Measurements from ENCODE around the gene ZDHHC9. TPM values are rescaled to one million over a fixed set of nuclear protein-coding genes. Genes with fewer than 3 reads are reported as not detected.

Gene ZDHHC9
- total and polyA plus RNA-seq, 3 donors from 2014 or later: 6.9 to 9.4 (median 7.3) TPM

DNA sequence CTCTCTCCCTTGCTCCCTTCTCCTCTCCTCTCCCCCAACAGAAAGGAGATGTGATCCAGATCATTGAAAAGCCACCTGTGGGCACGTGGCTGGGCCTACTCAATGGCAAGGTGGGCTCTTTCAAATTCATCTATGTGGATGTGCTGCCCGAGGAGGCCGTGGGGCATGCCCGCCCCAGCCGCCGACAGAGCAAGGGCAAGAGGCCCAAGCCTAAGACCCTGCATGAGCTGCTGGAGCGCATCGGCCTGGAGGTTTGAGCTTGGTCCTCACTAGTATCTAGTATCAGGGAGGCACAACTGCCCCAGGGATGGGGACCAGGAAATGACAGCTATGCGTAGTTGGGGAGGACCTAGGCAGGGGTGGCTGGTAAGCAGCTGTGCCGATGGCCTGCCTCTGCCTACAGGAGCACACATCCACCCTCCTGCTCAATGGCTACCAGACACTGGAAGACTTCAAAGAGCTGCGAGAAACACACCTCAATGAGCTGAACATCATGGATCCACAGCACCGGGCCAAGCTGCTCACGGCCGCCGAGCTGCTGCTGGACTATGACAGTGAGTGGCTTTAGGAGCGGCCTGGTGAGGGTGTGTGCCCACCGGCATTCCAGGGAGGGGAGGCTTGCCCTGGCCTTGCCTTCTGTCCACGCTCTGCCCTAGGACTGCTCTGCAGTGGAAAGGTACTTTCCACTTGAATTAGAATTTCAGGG lies 50.9 kb downstream of the ZDHHC9 start:
- no peaks in the 10 kb centered on the region for H3K36me3 ChIP-seq (ENCODE audit: low read depth, missing control alignments)

DNA sequence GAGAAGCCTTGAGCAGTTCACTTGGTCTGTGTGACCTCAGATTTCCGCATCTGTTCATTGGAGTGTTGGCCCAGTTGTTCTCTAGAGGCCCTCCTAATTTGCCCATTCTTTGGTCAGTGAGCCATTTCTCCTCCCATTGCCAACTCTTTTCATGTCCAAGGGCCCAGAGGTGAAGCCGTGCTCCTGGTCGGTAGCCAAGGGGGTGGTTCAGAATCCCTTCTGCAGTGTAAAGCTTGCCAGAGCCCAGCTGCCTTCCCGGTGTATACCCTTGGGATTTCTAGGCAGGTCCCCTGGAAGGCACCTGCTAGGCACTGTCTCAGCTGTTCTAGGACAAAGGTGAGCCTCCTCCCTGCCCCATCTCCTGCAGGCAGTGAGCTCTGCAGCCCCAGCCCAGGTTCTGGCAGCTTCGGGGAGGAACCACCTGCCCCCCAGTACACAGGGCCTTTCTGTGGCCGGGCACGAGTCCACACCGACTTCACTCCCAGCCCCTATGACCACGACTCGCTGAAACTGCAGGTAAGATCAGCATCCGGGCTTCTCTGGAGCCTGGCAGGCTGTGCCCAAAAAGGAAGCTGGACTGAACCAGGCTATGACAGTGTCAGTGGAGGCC lies 51.6 kb downstream of the ZDHHC9 start:
- Histone ChIP-seq H3K27ac (no peak overlapping the region), H3K9me3 (no peaks in the 10 kb centered on the region), H3K4me1 (no peaks in the 10 kb centered on the region), H3K27me3 (no peaks in the 10 kb centered on the region), H3K36me3 (ENCODE audit: low read depth, missing control alignments) (no peaks in the 10 kb centered on the region), H3K4me3 (no peak overlapping the region)
- no peak for DNase-seq
- TF ChIP-seq CTCF (IDR thresholded peaks at IDR 0.05): no peak
- no peak for TF ChIP-seq POLR2A (IDR thresholded peaks at IDR 0.05)
- intact Hi-C loops (cut with DNase I; ENCODE audit: low total_unique reads): no loop called here
- 84% methylated on average over 11 of the region's 11 CpGs; no CpG with 5 or more reads in 1 of the 2 donors for WGBS, 2 donors

More for the DNA sequence above, 50.9 kb downstream of the ZDHHC9 start:
- Histone ChIP-seq H3K4me1 (no peaks in the 10 kb centered on the region), H3K4me3 (no peak overlapping the region), H3K27ac (no peak overlapping the region), H3K27me3 (no peaks in the 10 kb centered on the region), H3K9me3 (no peaks in the 10 kb centered on the region)
- no peak for TF ChIP-seq CTCF (IDR thresholded peaks at IDR 0.05)
- TF ChIP-seq POLR2A (IDR thresholded peaks at IDR 0.05): no peak
- 80 to 96% methylated on average over 1 to 11 of the region's 18 CpGs for WGBS, 2 donors
- no peak for DNase-seq
- intact Hi-C loops (cut with DNase I; ENCODE audit: low total_unique reads): no loop called here

- no peak for TF ChIP-seq POLR2A (IDR thresholded peaks at IDR 0.05)
- TF ChIP-seq CTCF (IDR thresholded peaks at IDR 0.05): no peak
- no peaks in the 10 kb centered on the region for H3K27me3 ChIP-seq
- no peak overlapping the region for H3K4me3 ChIP-seq
- intact Hi-C loops (cut with DNase I; ENCODE audit: low total_unique reads): no loop called here
- no peaks in the 10 kb centered on the region for H3K36me3 ChIP-seq (ENCODE audit: low read depth, missing control alignments)
- H3K4me1 ChIP-seq: no peaks in the 10 kb centered on the region
- no peak for DNase-seq
- no peaks in the 10 kb centered on the region for H3K9me3 ChIP-seq
- H3K27ac ChIP-seq: no peak overlapping the region
- WGBS, 2 donors: 83 to 93% methylated on average over 2 to 6 of the region's 8 CpGs
Observed at GRCh38 chrX:129791336-129791735, 52.4 kb downstream of the ZDHHC9 start.

GRCh38 chrX:129790808-129791207 lies 52.9 kb downstream of the ZDHHC9 start:
- Histone ChIP-seq H3K9me3 (no peaks in the 10 kb centered on the region), H3K27ac (no peak overlapping the region), H3K4me3 (no peak overlapping the region), H3K27me3 (no peaks in the 10 kb centered on the region), H3K36me3 (ENCODE audit: low read depth, missing control alignments) (no peaks in the 10 kb centered on the region), H3K4me1 (no peaks in the 10 kb centered on the region)
- 83 to 88% methylated on average over 6 to 8 of the region's 9 CpGs for WGBS, 2 donors
- TF ChIP-seq CTCF (IDR thresholded peaks at IDR 0.05): no peak
- TF ChIP-seq POLR2A (IDR thresholded peaks at IDR 0.05): no peak
- intact Hi-C loops (cut with DNase I; ENCODE audit: low total_unique reads): no loop called here
- no peak for DNase-seq
